Cardiac muscle cell (in vitro differentiated cells and primary cell): ENCODE data around the gene TAGAP. TPM values are rescaled to one million over a fixed set of nuclear protein-coding genes. Genes with fewer than 3 reads are reported as not detected.
"Not testable (repeated sequence)": the region's sequence is repeated elsewhere in the genome, so short reads cannot be mapped to it uniquely, and the experiment has no call there.

Source experiments
- DNase-seq, 2 donors: peaks; one replicate each; pipeline versions ENCODE4 v3.0.0 to v3.0.0-alpha.2; 2010 to 2017; ENCODE audit warnings: low read depth in 1 of 2, low spot score in 1 of 2
- H3K27ac ChIP-seq: fragments of 200-600 bp; sonication (generic); 2 replicates; pipeline ENCODE4 v1.5.1; 2016
- H3K27me3 ChIP-seq: fragments of 200-600 bp; sonication (generic); 2 replicates; pipeline ENCODE4 v1.6.0; 2016; ENCODE audit warnings: control low read depth
- H3K36me3 ChIP-seq: fragments of 200-600 bp; sonication (generic); 2 replicates; pipeline ENCODE4 v1.5.1; 2016; ENCODE audit warnings: control low read depth
- H3K4me1 ChIP-seq: fragments of 200-600 bp; sonication (generic); 2 replicates; pipeline ENCODE4 v1.8.1; 2017; ENCODE audit warnings: low read depth, mild to moderate bottlenecking, mixed run types
- H3K4me3 ChIP-seq: fragments of 200-600 bp; sonication (generic); 2 replicates; pipeline ENCODE4 v1.5.1; 2016; ENCODE audit warnings: mild to moderate bottlenecking
- H3K9me3 ChIP-seq: fragments of 200-600 bp; sonication (generic); 2 replicates; pipeline ENCODE4 v1.5.1; 2017; ENCODE audit warnings: low read depth, mild to moderate bottlenecking, control low read depth
- polyA plus RNA-seq: library from polyadenylated mRNA; unstranded; fragments of >200 nt; fragmentation: Nextera tagmentation; extraction: Ambion mirVana; gene quantifications from 2 replicates; pipeline ENCODE4 v1.2.1, GENCODE V29; 2016
- total RNA-seq: library from RNA; depleted of rRNA; stranded (reverse); fragments of >200 nt; gene quantifications from 2 replicates; pipeline ENCODE4 v1.2.3, GENCODE V29; 2016
- TF ChIP-seq, protein P1 (sequence below): IDR thresholded peaks from 2 replicates; pipeline ENCODE4 v1.5.1; 2012; ENCODE audit warnings: low read depth, mild to moderate bottlenecking, low read length

TAGAP gene
- total and polyA plus RNA-seq, 2 experiments from 2014 or later, result not detected

DNA sequence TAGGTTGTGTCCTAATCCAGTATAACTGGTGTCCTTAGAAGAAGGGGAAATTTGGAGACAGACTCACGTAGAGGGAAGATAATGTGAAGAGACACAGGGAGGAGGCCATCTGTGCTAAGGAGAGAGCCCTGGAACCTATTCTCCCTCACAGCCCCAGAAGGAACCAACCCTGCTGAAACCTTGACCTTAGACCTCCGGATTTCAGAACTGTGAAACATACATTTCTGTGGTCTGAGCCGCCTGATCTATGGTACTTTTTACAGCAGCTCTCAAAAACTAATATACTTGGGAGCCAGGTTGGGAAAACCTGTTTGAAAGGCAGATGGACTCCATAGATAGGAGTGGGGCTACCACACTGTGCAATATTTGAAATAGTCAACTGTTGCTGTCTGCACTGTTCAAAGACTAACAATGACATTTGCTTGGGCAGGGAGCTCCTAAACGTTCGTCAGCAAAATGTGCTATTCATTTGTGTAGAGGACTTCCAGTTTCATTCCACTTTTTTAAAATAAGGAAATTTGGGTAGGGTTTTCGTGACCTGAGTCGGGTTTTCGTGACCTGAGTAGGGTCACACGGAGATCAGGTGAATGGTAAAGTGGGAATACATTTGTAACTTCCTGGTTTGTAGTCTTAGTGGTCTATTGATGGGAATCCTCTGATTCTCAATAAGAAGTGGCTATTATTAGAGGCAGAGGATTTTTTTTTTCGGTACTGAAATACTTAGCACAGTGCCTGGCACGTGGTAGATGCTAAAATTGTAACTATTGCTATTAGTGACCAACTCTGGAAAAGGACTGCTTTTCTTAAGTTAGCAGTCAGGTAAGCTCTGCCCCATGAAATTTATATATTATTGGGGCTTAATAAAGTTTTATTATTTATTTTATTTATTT is 11.4 kb downstream of the TAGAP start:
- TF ChIP-seq, protein P1, sequence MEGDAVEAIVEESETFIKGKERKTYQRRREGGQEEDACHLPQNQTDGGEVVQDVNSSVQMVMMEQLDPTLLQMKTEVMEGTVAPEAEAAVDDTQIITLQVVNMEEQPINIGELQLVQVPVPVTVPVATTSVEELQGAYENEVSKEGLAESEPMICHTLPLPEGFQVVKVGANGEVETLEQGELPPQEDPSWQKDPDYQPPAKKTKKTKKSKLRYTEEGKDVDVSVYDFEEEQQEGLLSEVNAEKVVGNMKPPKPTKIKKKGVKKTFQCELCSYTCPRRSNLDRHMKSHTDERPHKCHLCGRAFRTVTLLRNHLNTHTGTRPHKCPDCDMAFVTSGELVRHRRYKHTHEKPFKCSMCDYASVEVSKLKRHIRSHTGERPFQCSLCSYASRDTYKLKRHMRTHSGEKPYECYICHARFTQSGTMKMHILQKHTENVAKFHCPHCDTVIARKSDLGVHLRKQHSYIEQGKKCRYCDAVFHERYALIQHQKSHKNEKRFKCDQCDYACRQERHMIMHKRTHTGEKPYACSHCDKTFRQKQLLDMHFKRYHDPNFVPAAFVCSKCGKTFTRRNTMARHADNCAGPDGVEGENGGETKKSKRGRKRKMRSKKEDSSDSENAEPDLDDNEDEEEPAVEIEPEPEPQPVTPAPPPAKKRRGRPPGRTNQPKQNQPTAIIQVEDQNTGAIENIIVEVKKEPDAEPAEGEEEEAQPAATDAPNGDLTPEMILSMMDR, result no peak
- H3K27ac ChIP-seq, result no peak overlapping the region

DNA sequence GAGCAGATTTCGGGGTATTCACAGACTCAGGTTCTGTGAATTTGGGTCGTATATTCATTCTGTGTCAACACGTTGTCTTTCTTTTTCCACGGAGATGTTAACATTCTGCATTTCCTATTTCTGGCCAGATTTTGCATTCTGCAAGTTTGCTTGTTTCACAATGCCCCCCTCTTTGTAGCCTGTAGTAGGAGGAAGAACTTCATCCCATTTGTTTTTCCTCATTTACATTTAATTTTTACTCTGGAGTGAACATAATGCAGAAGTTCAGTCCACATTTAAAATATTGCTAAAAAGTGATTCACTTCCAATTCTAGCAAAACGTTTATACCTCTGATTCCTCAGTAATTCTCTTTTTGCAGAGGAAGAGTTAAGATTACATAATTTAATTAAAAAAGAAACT is 12.9 kb downstream of the TAGAP start:
- no peak for DNase-seq
- H3K9me3 ChIP-seq, result no peaks in the 10 kb centered on the region
- no peak overlapping the region for H3K4me3 ChIP-seq
- H3K27me3 ChIP-seq, result no peaks in the 10 kb centered on the region
- TF ChIP-seq, protein P1, result no peak
- no peaks in the 10 kb centered on the region for H3K36me3 ChIP-seq
- no peaks in the 10 kb centered on the region for H3K4me1 ChIP-seq
- H3K27ac ChIP-seq, result no peak overlapping the region

More for the DNA sequence above, 11.4 kb downstream of the TAGAP start:
- H3K27me3 ChIP-seq, result no peaks in the 10 kb centered on the region
- H3K9me3 ChIP-seq, result no peaks in the 10 kb centered on the region
- no peak overlapping the region for H3K4me3 ChIP-seq
- H3K36me3 ChIP-seq, result no peaks in the 10 kb centered on the region
- H3K4me1 ChIP-seq, result no peaks in the 10 kb centered on the region
- DNase-seq, result no peak

DNA sequence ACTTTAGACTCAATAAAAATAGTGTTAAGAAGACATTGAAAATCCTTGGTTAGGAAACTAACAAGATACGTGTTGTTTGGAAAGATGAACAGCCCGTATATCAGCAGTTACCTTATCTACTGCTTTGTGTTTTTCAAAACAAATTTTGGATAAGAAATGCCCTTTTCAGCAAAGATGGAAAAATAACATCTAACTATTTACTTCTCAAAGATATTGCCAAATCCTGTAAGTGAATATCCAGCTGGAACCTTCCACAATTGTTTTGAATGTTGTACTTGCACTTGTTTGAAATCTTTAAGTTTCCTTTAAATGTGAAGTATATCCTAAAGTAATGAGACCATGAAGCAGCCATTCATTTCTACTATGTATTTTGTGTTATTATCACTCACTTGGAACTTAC is 14.6 kb downstream of the TAGAP start:
- Histone ChIP-seq H3K27ac (no peak overlapping the region), H3K27me3 (no peaks in the 10 kb centered on the region), H3K4me1 (no peaks in the 10 kb centered on the region), H3K36me3 (no peaks in the 10 kb centered on the region), H3K4me3 (no peak overlapping the region), H3K9me3 (no peaks in the 10 kb centered on the region)
- DNase-seq, result no peak
- TF ChIP-seq, protein P1, result no peak

DNA sequence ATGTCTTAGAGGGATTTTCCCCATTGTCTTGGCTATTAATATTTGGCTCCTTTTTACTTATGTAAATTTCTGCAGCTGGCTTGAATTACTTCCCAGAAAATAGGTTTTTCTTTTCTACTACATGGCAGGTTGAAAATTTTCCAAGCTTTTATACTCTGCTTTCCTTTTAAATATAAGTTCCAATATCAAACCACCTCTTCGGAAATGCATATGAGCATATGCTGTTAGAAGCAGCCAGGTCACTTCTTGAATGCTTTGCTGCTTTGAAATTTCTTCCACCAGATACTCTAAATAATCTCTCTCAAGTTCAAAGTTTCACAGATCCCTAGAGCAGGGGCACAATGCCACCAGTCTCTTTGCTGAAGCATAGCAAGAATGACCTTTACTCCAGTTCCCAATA is 19.6 kb downstream of the TAGAP start:
- not testable (repeated sequence) for H3K27me3 ChIP-seq

DNA sequence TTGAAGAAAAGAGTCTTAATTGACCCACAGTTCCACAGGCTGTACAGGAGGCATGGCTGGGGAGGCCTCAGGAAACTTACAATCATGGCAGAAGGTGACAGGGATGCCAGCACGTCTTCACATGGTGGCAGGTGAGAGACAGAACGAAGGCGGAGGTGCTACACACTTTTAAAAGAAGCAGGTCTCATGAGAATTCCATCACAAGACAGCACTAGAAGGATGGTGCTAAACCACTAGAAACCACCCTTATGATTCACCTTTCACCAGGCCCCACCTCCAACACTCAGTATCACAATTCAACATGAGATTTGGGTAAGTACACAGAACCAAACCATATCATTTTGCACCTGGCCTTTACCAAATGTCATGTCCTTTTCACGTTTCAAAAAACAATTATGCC is 20.9 kb downstream of the TAGAP start:
- Histone ChIP-seq H3K9me3 (no peaks in the 10 kb centered on the region), H3K36me3 (no peaks in the 10 kb centered on the region), H3K27ac (no peak overlapping the region), H3K27me3 (no peaks in the 10 kb centered on the region), H3K4me3 (no peak overlapping the region), H3K4me1 (no peaks in the 10 kb centered on the region)
- no peak for DNase-seq
- TF ChIP-seq, protein P1, result no peak

More for the DNA sequence above, 19.6 kb downstream of the TAGAP start:
- H3K27ac ChIP-seq, H3K9me3 ChIP-seq, DNase-seq, H3K36me3 ChIP-seq, H3K4me1 ChIP-seq, H3K4me3 ChIP-seq: not testable (repeated sequence)

DNA sequence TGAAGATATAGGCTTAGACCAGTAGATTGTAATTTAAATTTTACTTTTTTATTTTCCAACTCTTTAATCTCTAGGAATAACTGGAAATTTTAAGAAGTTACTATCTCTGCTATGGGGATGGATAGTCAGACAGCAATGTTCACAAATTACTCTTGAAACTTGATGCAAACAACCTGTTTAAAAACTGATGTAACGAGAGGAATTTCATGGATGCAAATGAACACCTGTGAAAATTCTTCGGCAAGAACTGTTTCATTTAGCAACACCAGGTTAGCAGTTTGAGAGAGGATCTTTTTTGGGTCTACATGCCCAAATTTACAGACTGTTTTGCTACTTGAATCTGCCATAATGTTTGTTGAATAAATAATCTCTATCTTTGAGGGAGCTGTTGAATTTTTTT is 24.8 kb downstream of the TAGAP start:
- no peaks in the 10 kb centered on the region for H3K27me3 ChIP-seq
- no peak overlapping the region for H3K4me3 ChIP-seq
- TF ChIP-seq, protein P1, result no peak
- H3K9me3 ChIP-seq, result no peaks in the 10 kb centered on the region
- DNase-seq, result no peak
- H3K27ac ChIP-seq, result no peak overlapping the region
- H3K4me1 ChIP-seq, result no peaks in the 10 kb centered on the region
- H3K36me3 ChIP-seq, result no peaks in the 10 kb centered on the region
